Superior temporal gyrus (tissue), 1 donor: Measurements from ENCODE around the gene ZFY.
A peak's percentile ranks its signal among the peaks of the same experiment; 100 is the strongest.

Experiments used
- DNase-seq: peaks from one replicate; pipeline ENCODE4 v3.0.0-alpha.2; 2016; ENCODE audit errors: extremely low spot score

The ZFY gene

GRCh38 chrY:2934861-2935715 lies at the start of gene ZFY:
Gene ZFY, plus strand, starts transcription at chrY:2935381. Its CDS starts 18,556 bp downstream, at chrY:2953937.
- DNase-seq, result no peak

GRCh38 chrY:2885880-2886279 lies 49.3 kb upstream of the ZFY start:
- no peak for DNase-seq

GRCh38 chrY:2887386-2887785 lies 47.8 kb upstream of the ZFY start:
- DNase-seq, result no peak

- DNase-seq, result no peak
These were observed 47.2 kb upstream of the ZFY start for GRCh38 chrY:2887955-2888354.

- DNase-seq, result no peak
These were observed 41.7 kb upstream of the ZFY start for GRCh38 chrY:2893471-2893870.

- no peak for DNase-seq
These were observed 39.1 kb upstream of the ZFY start for GRCh38 chrY:2896050-2896449.

GRCh38 chrY:2907356-2907755 lies 27.8 kb upstream of the ZFY start:
- DNase-seq, result no peak

GRCh38 chrY:2913066-2913815 lies 21.9 kb upstream of the ZFY start:
- DNase-seq, result no peak

GRCh38 chrY:2934078-2934477 lies 1.1 kb upstream of the ZFY start:
- DNase-seq, result no peak

GRCh38 chrY:2935716-2936435 lies 695 bp downstream of the ZFY start:
- peak; percentile 88 for DNase-seq

- no peak for DNase-seq
These were observed 1.2 kb downstream of the ZFY start for GRCh38 chrY:2936436-2936750.

GRCh38 chrY:2937149-2937548 lies 2.0 kb downstream of the ZFY start:
- no peak for DNase-seq

- DNase-seq, result no peak
These were observed 14.5 kb downstream of the ZFY start for GRCh38 chrY:2949590-2950252.

- no peak for DNase-seq
These were observed 15.5 kb downstream of the ZFY start for GRCh38 chrY:2950655-2951054.

GRCh38 chrY:2952912-2953311 lies 17.7 kb downstream of the ZFY start:
- no peak for DNase-seq

- DNase-seq, result no peak
These were observed 19.6 kb downstream of the ZFY start for GRCh38 chrY:2954735-2955134.

GRCh38 chrY:2955561-2955960 lies 20.4 kb downstream of the ZFY start:
- no peak for DNase-seq

GRCh38 chrY:2962061-2962460 lies 26.9 kb downstream of the ZFY start:
- no peak for DNase-seq

- DNase-seq, result no peak
These were observed 29.6 kb downstream of the ZFY start for GRCh38 chrY:2964814-2965213.

GRCh38 chrY:2965629-2966028 lies 30.4 kb downstream of the ZFY start:
- DNase-seq, result no peak

- no peak for DNase-seq
These were observed 34.4 kb downstream of the ZFY start for GRCh38 chrY:2969561-2969960.

- DNase-seq, result no peak
These were observed 37.5 kb downstream of the ZFY start for GRCh38 chrY:2972708-2973107.
